MCF 10A (cell line): Measurements from ENCODE around the gene IGSF9B. TPM values are rescaled to one million over a fixed set of nuclear protein-coding genes. Genes with fewer than 3 reads are reported as not detected.

Experiments used
- BruUV-seq: library from RNA; stranded (reverse); fragments of 400-500 nt; replicated peaks from 2 replicates; lab custom pipeline; 2021; lab: Mats Ljungman, UMichigan
- CTCF ChIA-PET: fragments of 300-600 bp; sonication (Branson Sonifier 250); formaldehyde crosslinking; extraction: SDS; loops from one replicate; lab custom pipeline; 2021; ENCODE audit warnings: antibody characterized with exemption, inconsistent platforms; lab: Yijun Ruan, JAX
- POLR2A ChIA-PET: fragments of 300-600, 350-650 bp; sonication (Branson Sonifier 250); formaldehyde crosslinking; extraction: SDS; loops from one replicate; lab custom pipeline; 2020; ENCODE audit warnings: antibody characterized with exemption, inconsistent platforms; lab: Yijun Ruan, JAX
- DNase-seq: peaks from one replicate; pipeline ENCODE4 v3.0.0-alpha.2; 2018; ENCODE audit not compliant: unreplicated experiment
- H3K27ac Mint-ChIP-seq: one replicate; pipeline ENCODE4 v1.8.0; 2022; ENCODE audit warnings: mild to moderate bottlenecking, low read depth, mixed read lengths; ENCODE audit not compliant: unreplicated experiment
- H3K27me3 Mint-ChIP-seq: one replicate; pipeline ENCODE4 v1.8.0; 2022; ENCODE audit warnings: mixed read lengths; ENCODE audit not compliant: insufficient read depth, unreplicated experiment
- H3K36me3 Mint-ChIP-seq: one replicate; pipeline ENCODE4 v1.8.0; 2022; ENCODE audit warnings: mild to moderate bottlenecking, moderate library complexity, mixed read lengths; ENCODE audit not compliant: insufficient read depth, unreplicated experiment
- H3K4me1 Mint-ChIP-seq: one replicate; pipeline ENCODE4 v1.8.0; 2022; ENCODE audit warnings: mixed read lengths; ENCODE audit not compliant: insufficient read depth, unreplicated experiment
- H3K4me3 Mint-ChIP-seq: one replicate; pipeline ENCODE4 v1.8.0; 2022; ENCODE audit warnings: mild to moderate bottlenecking, moderate library complexity, mixed read lengths; ENCODE audit not compliant: unreplicated experiment
- H3K9me3 Mint-ChIP-seq: one replicate; pipeline ENCODE4 v1.8.0; 2022; ENCODE audit warnings: mixed read lengths; ENCODE audit not compliant: unreplicated experiment
- CTCF ChIP-seq: fragments of 200-600 bp; IDR thresholded peaks from one replicate; pipeline ENCODE4 v1.8.0; 2022; ENCODE audit warnings: antibody characterized with exemption, mild to moderate bottlenecking; ENCODE audit not compliant: unreplicated experiment
- intact Hi-C: fragments of 100-400 bp; cut with micrococcal nuclease; formaldehyde crosslinking; loops from 2 replicates; pipeline ENCODE4 v1.14.1; 2022
- total RNA-seq: library from RNA; stranded (reverse); gene quantifications from 2 replicates; pipeline ENCODE4 v1.2.3, GENCODE V29; 2022

IGSF9B gene
- total RNA-seq, 1 experiment from 2014 or later: 13.9 TPM

GRCh38 chr11:133982151-133982550 lies 25.4 kb upstream of the IGSF9B start:
- no TSS peak for BruUV-seq
- no peak overlapping the region for H3K27ac Mint-ChIP-seq
- POLR2A ChIA-PET: interaction anchor here (0.6 to 0.9 kb wide), 2 partner anchors 43 to 223 kb away, joined by 3 to 6 read pairs; no protein-coding TSS in a partner anchor
- no peak overlapping the region for H3K4me3 Mint-ChIP-seq
- H3K9me3 Mint-ChIP-seq: no peaks in the 10 kb centered on the region
- CTCF ChIA-PET: interaction anchor here (0.6 to 0.7 kb wide), 2 partner anchors 10 to 1041 kb away, joined by 3 read pairs; no protein-coding TSS in a partner anchor
- intact Hi-C loops: no loop called here
- H3K36me3 Mint-ChIP-seq: no peaks in the 10 kb centered on the region
- DNase-seq: no peak
- H3K4me1 Mint-ChIP-seq: no peaks in the 10 kb centered on the region
- no peak for TF ChIP-seq CTCF
- H3K27me3 Mint-ChIP-seq: peaks cover 23% of the 10 kb centered on the region

GRCh38 chr11:133981156-133981555 lies 24.4 kb upstream of the IGSF9B start:
- H3K4me1 Mint-ChIP-seq: peaks cover 5% of the 10 kb centered on the region
- DNase-seq: no peak
- no TSS peak for BruUV-seq
- no peak overlapping the region for H3K27ac Mint-ChIP-seq
- no peaks in the 10 kb centered on the region for H3K36me3 Mint-ChIP-seq
- H3K27me3 Mint-ChIP-seq: peaks cover 23% of the 10 kb centered on the region
- ChIA-PET CTCF (interaction anchor here (0.6 to 0.7 kb wide), 3 partner anchors 9 to 69 kb away, joined by 3 read pairs; no protein-coding TSS in a partner anchor), POLR2A (interaction anchor here (0.9 to 1.1 kb wide), 2 partner anchors 18 to 44 kb away, joined by 3 read pairs; no protein-coding TSS in a partner anchor)
- TF ChIP-seq CTCF: no peak
- no peaks in the 10 kb centered on the region for H3K9me3 Mint-ChIP-seq
- H3K4me3 Mint-ChIP-seq: no peak overlapping the region
- intact Hi-C loops: no loop called here

GRCh38 chr11:133980665-133981064 lies 23.9 kb upstream of the IGSF9B start:
- intact Hi-C loops: no loop called here
- ChIA-PET CTCF (interaction anchor here (0.6 kb wide), 2 partner anchors 33 to 70 kb away, joined by 3 read pairs; no protein-coding TSS in a partner anchor), POLR2A (interaction anchor here (1.1 kb wide), 1 partner anchor 18 kb away, joined by 3 read pairs; no protein-coding TSS in a partner anchor)
- Mint-ChIP-seq H3K9me3 (no peaks in the 10 kb centered on the region), H3K27me3 (peaks cover 23% of the 10 kb centered on the region), H3K4me3 (no peak overlapping the region), H3K36me3 (no peaks in the 10 kb centered on the region), H3K4me1 (peaks cover 8% of the 10 kb centered on the region), H3K27ac (no peak overlapping the region)
- no peak for DNase-seq
- BruUV-seq: no TSS peak
- no peak for TF ChIP-seq CTCF

GRCh38 chr11:133978794-133979193 lies 22.0 kb upstream of the IGSF9B start:
- no peaks in the 10 kb centered on the region for H3K36me3 Mint-ChIP-seq
- H3K27ac Mint-ChIP-seq: no peak overlapping the region
- no peaks in the 10 kb centered on the region for H3K9me3 Mint-ChIP-seq
- no TSS peak for BruUV-seq
- peaks cover 23% of the 10 kb centered on the region for H3K27me3 Mint-ChIP-seq
- no peak overlapping the region for H3K4me3 Mint-ChIP-seq
- DNase-seq: peak; percentile 28
- POLR2A ChIA-PET: interaction anchor here (0.7 to 1.0 kb wide), 2 partner anchors 9 to 23 kb away, joined by 3 to 4 read pairs; no protein-coding TSS in a partner anchor
- intact Hi-C loops: no loop called here
- no peak for TF ChIP-seq CTCF
- H3K4me1 Mint-ChIP-seq: peaks cover 13% of the 10 kb centered on the region
- CTCF ChIA-PET: interaction anchor here (1.0 kb wide), 1 partner anchor 67 kb away, joined by 3 read pairs; no protein-coding TSS in a partner anchor
